Vagina (tissue), 2 donors: ENCODE data around the gene EIF3K. TPM values are rescaled to one million over a fixed set of nuclear protein-coding genes. Genes with fewer than 3 reads are reported as not detected.

Experiments used
- DNase-seq, 2 donors: peaks; one replicate each; pipeline ENCODE4 v3.0.0-alpha.2; 2017; ENCODE audit errors: extremely low spot score in 2 of 2
- H3K27ac ChIP-seq: fragments of 200-600 bp; sonication (generic); one replicate; pipeline ENCODE4 v1.5.1; 2019
- H3K27me3 ChIP-seq: fragments of 200-600 bp; sonication (generic); one replicate; pipeline ENCODE4 v1.5.1; 2019
- H3K36me3 ChIP-seq, 2 donors: fragments of 200-600 bp; sonication (generic); one replicate each; pipeline ENCODE4 v1.5.1; 2017 to 2019
- H3K4me1 ChIP-seq: fragments of 200-600 bp; sonication (generic); one replicate; pipeline ENCODE4 v1.5.1; 2019
- H3K4me3 ChIP-seq, 2 donors: fragments of 200-600 bp; sonication (generic); 1 replicate in 1 of 2; 2 replicates in 1 of 2; pipeline ENCODE4 v1.5.1; 2016 to 2019
- H3K9me3 ChIP-seq: fragments of 200-600 bp; sonication (generic); one replicate; pipeline ENCODE4 v1.5.1; 2019
- POLR2A ChIP-seq, 2 donors: fragments of 450-650 bp; IDR thresholded peaks; one replicate each; pipeline ENCODE4 v1.6.1; 2017; ENCODE audit warnings: antibody characterized with exemption in 2 of 2, mild to moderate bottlenecking in 2 of 2, moderate library complexity in 2 of 2
- POLR2AphosphoS5 ChIP-seq, 2 donors: sonication (generic); formaldehyde crosslinking; IDR thresholded peaks; one replicate each; pipeline ENCODE4 v1.9.0; 2017; ENCODE audit warnings: antibody characterized with exemption in 2 of 2, mild to moderate bottlenecking in 2 of 2, low read depth in 1 of 2; ENCODE audit not compliant: insufficient read depth in 1 of 2
- intact Hi-C: fragments of 100-400 bp; cut with DNase I; formaldehyde crosslinking; loops from one replicate; pipeline ENCODE4 v1.15.1; 2023
- total RNA-seq: library from RNA; depleted of rRNA; stranded (reverse); fragments of >200 nt; gene quantifications from one replicate; pipeline ENCODE4 v1.2.3, GENCODE V29; 2016
- TF ChIP-seq, protein P1 (sequence below), 3 experiments: fragments of 450-650 bp in 2 of 3; fragments of 200-600 bp in 1 of 3; sonication (generic) in 1 of 3; IDR thresholded peaks; one replicate each; pipeline ENCODE4 v1.5.1; 2017 to 2019; ENCODE audit warnings: antibody characterized with exemption in 3 of 3, mild to moderate bottlenecking in 2 of 3, moderate library complexity in 2 of 3

EIF3K gene
- total RNA-seq, 1 donor from 2014 or later = 349 TPM

DNA sequence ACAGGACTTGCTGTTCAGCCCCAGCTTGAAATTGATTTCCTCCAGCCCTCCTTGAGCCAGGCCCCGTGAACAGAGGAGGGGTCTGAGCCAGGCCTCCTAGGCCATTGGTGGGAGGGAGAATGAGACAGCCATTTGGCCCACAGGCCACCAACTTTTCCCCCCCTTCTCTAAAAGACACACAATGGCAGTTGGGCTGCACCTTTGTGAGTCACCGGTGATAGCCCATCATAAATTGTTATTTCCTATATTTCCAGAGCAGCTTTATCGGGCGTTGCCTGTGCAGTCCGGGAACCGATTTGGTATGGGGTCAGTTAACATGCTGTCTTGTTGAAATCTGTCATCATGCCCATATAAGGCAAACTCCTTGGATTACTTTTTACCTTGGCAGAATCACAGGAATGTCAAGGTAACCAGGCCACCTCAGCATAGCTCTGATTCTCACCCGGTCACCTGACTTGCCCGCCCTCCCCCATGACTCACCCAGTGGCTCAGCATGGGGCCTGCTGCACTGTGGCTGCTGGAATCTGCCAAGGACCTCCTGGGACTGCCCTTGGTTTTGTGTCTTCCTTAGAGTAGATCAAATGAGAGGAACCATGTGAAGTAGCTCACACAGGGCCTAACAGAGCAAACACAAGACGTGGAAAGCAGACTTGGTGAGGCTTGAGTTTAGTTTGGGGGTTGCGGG is 64.5 kb downstream of the EIF3K start:
- TF ChIP-seq POLR2A (IDR thresholded peaks at IDR 0.05) = no peak
- peak; percentile 60 to 75 for TF ChIP-seq POLR2AphosphoS5 (IDR thresholded peaks at IDR 0.05; ENCODE audit: insufficient read depth in 1 of 2, low read depth in 1 of 2)
- TF ChIP-seq, protein P1, sequence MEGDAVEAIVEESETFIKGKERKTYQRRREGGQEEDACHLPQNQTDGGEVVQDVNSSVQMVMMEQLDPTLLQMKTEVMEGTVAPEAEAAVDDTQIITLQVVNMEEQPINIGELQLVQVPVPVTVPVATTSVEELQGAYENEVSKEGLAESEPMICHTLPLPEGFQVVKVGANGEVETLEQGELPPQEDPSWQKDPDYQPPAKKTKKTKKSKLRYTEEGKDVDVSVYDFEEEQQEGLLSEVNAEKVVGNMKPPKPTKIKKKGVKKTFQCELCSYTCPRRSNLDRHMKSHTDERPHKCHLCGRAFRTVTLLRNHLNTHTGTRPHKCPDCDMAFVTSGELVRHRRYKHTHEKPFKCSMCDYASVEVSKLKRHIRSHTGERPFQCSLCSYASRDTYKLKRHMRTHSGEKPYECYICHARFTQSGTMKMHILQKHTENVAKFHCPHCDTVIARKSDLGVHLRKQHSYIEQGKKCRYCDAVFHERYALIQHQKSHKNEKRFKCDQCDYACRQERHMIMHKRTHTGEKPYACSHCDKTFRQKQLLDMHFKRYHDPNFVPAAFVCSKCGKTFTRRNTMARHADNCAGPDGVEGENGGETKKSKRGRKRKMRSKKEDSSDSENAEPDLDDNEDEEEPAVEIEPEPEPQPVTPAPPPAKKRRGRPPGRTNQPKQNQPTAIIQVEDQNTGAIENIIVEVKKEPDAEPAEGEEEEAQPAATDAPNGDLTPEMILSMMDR (IDR thresholded peaks at IDR 0.05) = no peak
- no peak for DNase-seq
- no peaks in the 10 kb centered on the region for H3K27me3 ChIP-seq
- H3K9me3 ChIP-seq = no peaks in the 10 kb centered on the region
- H3K4me3 ChIP-seq = no peak overlapping the region
- no peaks in the 10 kb centered on the region for H3K36me3 ChIP-seq
- peaks cover 96% of the 10 kb centered on the region for H3K4me1 ChIP-seq
- intact Hi-C loops = no loop called here
- H3K27ac ChIP-seq = peak overlapping the region; percentile 98

DNA sequence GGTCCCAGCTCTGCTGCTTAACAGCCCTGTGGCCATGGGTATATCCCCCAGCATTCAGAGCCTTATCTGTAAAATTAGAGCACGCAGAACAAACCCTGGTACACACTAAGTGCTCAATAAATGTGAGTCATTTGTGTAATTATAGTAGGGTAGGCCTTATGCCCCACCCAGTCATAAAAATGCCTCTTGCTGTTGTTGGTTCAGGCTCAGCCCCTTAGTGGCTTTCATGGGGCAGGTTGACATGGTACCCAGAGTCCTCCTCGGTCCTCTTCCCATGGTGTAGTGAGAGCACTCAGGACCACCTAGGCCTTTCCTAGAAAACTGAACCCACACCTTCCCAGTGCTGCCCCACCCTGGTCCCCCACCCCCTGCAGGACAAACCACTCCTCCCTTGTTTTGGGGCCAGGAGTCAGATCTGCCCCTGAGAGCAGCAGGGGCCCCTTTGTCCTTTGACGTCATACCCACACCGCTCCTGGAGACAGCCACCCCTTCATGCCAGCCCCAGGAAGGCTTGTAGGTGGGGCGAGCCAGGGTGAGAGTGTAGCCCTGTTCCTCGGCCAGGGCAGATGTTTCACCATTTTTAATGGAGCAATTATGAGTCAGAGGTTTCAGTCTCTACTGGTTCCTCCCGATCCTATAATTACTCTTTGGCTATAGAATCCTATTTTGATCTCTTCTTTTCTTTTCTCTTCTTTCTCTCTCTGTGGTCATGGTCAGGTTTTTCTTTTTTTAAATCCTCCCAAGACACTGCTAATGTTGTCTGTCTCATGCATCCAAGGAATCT is 65.3 kb downstream of the EIF3K start:
- peak in 1 of 2 donors; percentile 94 for DNase-seq
- TF ChIP-seq POLR2AphosphoS5 (IDR thresholded peaks at IDR 0.05; ENCODE audit: insufficient read depth in 1 of 2, low read depth in 1 of 2) = peak; percentile 42 to 65
- no peak for TF ChIP-seq POLR2A (IDR thresholded peaks at IDR 0.05)
- TF ChIP-seq, protein P1 (IDR thresholded peaks at IDR 0.05) = no peak

DNA sequence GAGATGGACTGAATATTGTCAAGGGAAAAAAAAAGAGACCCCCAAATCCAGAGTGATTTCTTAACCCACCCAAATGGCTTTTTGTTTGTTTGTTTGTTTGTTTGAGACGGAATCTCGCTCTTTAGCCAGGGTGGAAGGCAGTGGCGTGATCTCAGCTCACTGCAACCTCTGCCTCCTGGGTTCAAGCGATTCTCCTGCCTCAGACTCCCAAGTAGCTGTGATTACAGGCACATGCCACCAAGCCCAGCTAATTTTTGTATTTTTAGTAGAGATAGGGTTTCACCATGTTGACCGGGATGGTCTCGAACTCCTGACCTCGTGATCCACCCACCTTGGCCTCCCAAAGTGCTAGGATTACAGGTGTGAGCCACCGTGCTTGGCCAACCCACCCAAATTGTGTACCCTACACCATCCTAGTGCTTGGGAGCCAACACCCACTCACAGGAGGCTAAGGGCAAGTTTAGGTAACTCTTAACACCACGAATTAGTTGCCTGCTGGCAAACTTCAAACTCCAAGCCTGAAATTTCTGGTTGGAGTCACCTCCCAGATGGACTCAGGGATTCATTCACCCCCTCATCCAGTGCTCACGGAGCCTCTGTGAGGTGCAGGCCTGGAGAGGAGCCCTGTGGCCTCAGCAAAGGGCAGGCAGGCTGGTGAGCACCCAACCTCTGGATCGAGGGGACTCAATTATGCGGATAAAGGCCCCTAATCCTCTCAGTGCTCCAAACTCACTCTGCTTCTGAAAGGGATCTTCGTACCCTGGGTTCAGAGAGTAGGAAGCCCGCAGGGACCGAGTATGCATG is 66.1 kb downstream of the EIF3K start:
- no peaks in the 10 kb centered on the region for H3K9me3 ChIP-seq
- DNase-seq = no peak
- peaks cover 90% of the 10 kb centered on the region for H3K4me1 ChIP-seq
- no peaks in the 10 kb centered on the region for H3K36me3 ChIP-seq
- H3K27ac ChIP-seq = peak overlapping the region; percentile 98
- TF ChIP-seq, protein P1 (IDR thresholded peaks at IDR 0.05) = no peak
- TF ChIP-seq POLR2A (IDR thresholded peaks at IDR 0.05) (no peak), POLR2AphosphoS5 (IDR thresholded peaks at IDR 0.05; ENCODE audit: insufficient read depth in 1 of 2, low read depth in 1 of 2) (no peak)
- intact Hi-C loops = no loop called here
- H3K4me3 ChIP-seq = no peak overlapping the region
- no peaks in the 10 kb centered on the region for H3K27me3 ChIP-seq

More for the DNA sequence above, 65.3 kb downstream of the EIF3K start:
- no peak overlapping the region for H3K4me3 ChIP-seq
- peak overlapping the region; percentile 98 for H3K27ac ChIP-seq
- no peaks in the 10 kb centered on the region for H3K9me3 ChIP-seq
- no peaks in the 10 kb centered on the region for H3K36me3 ChIP-seq
- intact Hi-C loops = no loop called here
- H3K4me1 ChIP-seq = peaks cover 96% of the 10 kb centered on the region
- H3K27me3 ChIP-seq = no peaks in the 10 kb centered on the region

DNA sequence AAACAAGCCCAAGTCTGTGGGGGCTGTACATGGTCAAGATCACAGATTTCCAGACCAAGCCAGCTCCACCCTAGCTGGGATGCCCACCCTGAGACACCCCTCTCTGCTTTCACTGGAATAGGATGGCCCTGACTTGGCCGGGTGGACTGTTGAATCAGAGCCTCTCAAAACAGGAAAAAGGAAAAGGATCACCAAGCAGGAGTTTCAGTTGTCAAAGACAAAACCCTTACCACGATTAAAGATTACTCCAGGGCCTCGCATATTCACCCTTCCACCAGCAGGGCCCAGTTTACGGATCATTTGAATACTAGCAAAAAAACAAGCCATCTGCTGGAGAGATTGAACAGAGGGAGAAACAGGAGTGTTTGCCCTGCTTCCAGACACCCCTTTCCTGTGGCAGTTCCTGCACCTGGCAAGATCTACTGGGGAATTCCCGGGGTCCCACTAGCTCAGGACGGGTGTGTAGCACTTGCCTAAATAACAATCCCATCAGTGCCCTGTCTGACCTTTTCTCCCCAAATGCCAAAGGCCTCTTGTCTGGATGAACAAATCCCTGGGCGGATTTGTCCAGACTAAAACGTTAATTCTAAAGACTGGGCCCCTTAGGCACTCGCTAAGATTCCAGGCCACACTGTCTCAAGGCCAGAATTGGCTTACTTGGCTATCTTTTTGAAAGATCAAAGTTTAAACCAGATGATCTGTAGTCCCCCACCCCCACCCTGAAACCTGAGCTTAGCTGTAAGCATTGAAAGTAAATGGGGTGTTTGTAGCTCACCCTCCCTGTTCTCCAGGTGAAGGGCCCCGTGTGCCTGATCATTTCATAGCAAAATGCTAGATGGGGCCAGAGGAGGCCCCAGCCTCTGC is 66.9 kb downstream of the EIF3K start:
- Histone ChIP-seq H3K4me1 (peaks cover 84% of the 10 kb centered on the region), H3K9me3 (no peaks in the 10 kb centered on the region), H3K36me3 (no peaks in the 10 kb centered on the region), H3K27ac (peak overlapping the region; percentile 98), H3K4me3 (no peak overlapping the region), H3K27me3 (no peaks in the 10 kb centered on the region)
- intact Hi-C loops = no loop called here
- DNase-seq = no peak
- no peak for TF ChIP-seq POLR2AphosphoS5 (IDR thresholded peaks at IDR 0.05; ENCODE audit: insufficient read depth in 1 of 2, low read depth in 1 of 2)
- no peak for TF ChIP-seq POLR2A (IDR thresholded peaks at IDR 0.05)
- TF ChIP-seq, protein P1 (IDR thresholded peaks at IDR 0.05) = peak in 1 of 3 experiments; percentile 34
